NCI-H146 treated with DMSO at 0.1 percent for 48 hours (cell line): ENCODE results near the gene FKBP4.
A peak's percentile ranks its signal among the peaks of the same experiment; 100 is the strongest.
"Not testable (repeated sequence)": the region's sequence is repeated elsewhere in the genome, so short reads cannot be mapped to it uniquely, and the experiment has no call there.

Experiments used
- DNase-seq: peaks from one replicate; lab custom pipeline; 2025; ENCODE audit not compliant: unreplicated experiment; lab: John Stamatoyannopoulos, UW

Gene FKBP4

GRCh38 chr12:2794736-2795289 is at the start of gene FKBP4:
TSS of gene FKBP4 (plus strand) at chr12:2794970. CDS start at chr12:2795140, 170 bp downstream.
- peak; percentile 55 for DNase-seq

DNA sequence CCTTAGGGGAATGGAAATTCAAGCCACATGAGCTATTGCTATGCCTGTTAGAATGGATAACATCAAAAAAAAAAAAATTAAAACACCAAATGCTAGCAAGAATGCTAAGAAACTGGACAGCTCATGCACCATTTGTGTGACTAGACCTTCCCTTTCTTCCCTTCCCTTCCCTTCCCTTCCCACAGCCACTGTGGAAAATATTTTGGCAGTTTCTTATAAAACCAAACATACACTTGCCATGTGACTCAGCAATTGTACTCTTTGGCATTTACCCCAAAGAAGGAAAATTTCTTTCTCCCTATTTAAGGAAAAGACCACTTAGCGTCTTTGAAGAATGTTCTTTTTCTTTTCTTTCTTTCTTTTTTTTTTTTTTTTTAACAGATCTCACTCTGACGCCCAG is 49.1 kb upstream of the FKBP4 start:
- no peak for DNase-seq

- no peak for DNase-seq
Observed at GRCh38 chr12:2749580-2749979, 45.2 kb upstream of the FKBP4 start.

DNA sequence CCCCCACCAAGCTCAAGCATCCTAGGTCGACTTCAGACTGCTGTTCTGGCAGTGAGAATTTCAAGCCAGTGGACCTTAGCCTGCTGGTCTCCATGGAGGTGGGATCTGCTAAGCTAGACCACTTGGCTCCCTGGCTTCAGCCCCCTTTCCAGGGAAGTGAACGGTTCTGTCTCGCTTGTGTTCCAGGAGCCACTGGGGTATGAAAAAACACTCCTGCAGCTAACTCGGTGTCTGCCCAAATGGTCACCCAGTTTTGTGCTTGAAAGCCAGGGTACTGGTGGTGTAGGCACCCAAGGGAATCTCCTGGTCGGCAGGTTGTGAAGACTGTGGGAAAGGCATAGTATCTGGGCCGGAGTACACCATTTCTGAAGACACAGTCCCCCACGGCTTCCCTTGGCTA is 44.6 kb upstream of the FKBP4 start:
- DNase-seq: no peak

GRCh38 chr12:2751230-2751629 is 43.5 kb upstream of the FKBP4 start:
- no peak for DNase-seq

DNA sequence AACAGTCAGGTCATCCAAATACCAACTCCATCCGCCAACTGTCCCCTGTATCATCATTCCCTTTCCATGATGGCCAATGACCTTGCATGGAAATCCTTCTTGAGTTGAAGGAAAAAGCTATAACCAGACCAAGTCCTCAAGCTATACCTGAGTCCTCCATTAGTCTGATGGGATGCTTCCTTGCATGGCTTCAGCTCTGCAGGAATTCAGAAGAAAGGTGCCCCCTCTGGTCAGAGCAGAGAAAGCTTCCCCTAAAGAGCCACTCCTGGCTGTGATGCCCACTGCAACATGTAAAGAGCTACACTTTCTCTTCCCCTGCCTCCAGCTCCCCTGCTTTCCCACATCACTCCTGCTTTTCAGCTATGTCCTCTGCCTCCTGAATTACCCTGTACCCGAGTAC is 43.1 kb upstream of the FKBP4 start:
- no peak for DNase-seq

DNA sequence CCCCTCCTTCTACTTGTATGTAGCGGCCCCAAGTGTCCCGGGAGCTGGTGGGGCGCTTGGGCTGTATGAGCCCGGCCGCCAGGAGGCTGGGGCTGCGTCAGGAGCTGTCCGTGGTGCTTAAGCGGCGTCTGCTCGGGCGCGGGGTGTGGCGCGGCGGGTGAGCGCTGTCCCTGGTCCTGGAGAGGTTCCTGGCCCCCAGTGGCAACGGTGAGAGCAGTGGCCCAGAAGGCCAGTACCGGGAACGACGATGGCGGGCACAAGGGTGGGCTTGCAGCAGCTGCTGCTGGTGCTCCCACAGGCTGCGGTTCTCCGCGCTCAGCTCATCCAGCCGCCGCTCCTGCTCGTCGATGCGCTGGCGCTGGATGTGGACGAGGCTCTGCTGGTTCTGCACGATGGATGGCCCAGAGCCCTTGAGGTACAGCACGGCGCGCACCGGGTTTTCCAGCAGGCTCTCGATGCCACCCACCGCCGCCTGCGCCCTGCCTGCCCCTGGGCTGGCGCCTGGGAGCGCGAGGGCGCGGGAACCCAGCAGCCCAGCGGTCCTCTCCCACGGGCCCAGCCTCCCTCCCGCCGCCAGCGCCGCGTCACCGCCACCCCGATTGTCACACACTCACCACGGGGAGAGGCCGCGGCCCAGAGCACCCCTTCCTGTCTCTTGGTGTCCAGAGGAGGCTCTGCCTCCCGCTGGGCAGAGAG is 41.9 kb upstream of the FKBP4 start:
- no peak for DNase-seq

- no peak for DNase-seq
Observed at GRCh38 chr12:2753536-2753935, 41.2 kb upstream of the FKBP4 start.

- DNase-seq: no peak
Observed at GRCh38 chr12:2754208-2754607, 40.6 kb upstream of the FKBP4 start.

- no peak for DNase-seq
Observed at GRCh38 chr12:2756756-2757155, 38.0 kb upstream of the FKBP4 start.

DNA sequence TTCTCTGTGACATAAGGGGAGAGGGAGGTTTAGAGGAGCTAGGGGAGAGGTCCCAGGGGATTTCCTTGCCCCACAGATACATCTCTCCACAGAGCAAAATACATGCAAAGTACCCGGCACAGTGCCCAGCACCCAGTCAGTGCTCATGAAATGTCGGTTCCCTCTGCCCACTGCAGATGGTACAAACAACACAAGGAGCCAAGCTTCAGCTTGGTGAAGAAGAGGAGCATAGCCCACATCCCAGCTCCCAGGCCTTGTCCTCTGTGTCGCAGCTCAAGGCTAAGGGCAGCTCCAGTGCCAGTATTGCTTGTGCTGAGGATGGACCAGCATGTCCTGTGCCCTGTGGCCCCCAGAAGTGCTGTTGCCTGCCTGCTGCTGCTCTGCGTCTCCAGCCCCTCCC is 35.0 kb upstream of the FKBP4 start:
- DNase-seq: no peak

DNA sequence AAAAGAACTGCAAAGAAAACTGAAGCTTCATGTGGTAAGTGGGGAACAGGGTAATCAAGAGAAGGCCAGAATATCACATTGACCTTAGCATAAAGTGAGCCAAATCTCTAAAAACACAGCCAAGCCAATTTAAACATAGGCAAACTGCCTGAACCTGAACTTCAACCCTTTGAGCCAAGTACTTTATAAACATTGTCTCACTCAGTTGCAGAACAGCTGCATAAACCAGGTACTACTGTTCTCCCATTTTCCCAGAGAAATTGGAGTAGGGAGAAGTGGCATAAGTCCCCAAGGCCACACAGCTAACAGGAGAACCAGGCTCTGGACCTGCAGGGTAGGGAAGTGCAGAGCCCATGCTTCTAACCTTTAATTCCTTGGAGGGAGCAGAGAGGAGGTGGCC is 30.4 kb upstream of the FKBP4 start:
- no peak for DNase-seq

DNA sequence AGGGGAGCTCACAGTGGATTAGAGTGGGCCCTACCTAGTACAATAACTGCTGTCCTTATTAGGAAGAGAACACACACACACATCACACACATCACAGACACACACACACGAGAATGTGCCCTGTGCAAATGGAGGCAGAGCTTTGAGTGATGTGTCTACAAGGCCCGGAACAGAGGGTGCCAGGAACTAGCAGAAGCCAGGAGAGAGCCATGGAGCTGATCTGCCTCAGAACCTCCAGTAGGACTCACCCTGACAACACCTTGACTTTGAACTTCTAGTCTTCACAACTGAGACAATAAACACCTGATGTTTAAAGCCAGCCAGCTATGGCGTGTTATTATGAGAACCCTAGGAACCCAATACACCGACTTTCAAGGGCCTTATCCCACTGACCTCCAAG is 29.7 kb upstream of the FKBP4 start:
- DNase-seq: no peak

- DNase-seq: no peak
Observed at GRCh38 chr12:2765608-2766007, 29.2 kb upstream of the FKBP4 start.

DNA sequence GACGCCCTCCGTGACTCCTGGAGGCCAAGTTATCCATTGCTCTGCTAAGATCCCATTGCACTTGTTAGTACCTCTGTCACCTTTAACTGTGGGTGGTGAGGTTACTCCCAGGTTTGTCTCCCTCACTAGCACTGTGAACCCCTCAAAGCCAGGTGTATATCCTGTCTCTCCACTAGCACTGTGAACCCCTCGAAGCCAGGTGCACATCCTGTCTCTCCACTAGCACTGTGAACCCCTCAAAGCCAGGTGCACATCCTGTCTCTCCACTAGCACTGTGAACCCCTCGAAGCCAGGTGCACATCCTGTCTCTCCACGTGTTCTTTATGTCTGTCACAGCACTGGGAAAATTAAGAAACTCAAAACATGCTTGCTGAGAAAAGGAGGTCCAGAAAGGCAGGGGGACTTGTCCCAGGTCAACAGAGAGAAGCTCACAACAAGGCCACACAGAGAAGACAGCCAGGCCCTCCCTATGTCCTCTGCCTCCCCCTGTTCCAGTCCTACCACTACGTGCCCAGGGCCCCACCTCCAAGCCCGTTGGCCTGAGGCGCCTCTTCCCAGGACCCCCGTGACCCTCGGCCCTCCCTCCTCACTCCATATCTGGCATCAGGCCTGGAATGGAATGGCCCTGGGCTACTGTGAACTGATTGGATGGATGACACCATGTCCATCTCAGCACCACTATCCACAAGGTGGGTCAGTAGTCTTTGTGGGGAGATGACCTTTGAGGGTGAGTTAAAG is 26.4 kb upstream of the FKBP4 start:
- DNase-seq: no peak

DNA sequence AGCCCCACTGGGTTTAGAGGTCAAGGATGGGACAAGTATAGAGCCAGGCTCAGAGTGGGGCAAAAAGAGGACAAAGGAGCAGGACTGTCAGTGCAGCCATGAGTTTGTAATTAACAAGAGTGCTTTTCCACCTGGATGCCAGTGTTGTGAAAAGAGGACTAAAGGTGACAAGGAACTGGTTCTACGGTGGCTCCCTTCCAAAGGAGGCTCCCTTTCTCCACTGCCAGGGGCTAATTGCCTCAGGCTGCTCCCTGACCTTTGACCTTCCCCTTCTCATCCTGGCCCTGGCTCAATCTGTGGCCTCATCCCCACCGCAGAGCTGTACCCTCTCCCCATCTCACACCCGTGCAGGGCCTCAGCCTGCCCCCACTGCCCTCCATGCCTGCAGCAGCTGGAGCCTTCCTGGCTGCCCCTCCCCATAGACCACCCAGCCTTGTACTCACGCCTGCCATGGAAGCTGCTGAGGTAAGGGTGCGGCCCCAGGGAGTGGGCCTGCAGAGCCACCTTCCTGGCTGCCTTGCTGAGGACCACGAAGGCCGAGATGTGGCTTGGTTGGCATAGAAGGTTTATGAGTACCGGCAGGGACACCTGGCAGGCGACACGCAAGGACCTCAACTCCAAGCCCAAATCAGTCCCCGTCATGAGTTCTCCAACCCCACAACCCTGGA is 24.8 kb upstream of the FKBP4 start:
- no peak for DNase-seq

GRCh38 chr12:2770544-2770943 is 24.2 kb upstream of the FKBP4 start:
- DNase-seq: not testable (repeated sequence)

DNA sequence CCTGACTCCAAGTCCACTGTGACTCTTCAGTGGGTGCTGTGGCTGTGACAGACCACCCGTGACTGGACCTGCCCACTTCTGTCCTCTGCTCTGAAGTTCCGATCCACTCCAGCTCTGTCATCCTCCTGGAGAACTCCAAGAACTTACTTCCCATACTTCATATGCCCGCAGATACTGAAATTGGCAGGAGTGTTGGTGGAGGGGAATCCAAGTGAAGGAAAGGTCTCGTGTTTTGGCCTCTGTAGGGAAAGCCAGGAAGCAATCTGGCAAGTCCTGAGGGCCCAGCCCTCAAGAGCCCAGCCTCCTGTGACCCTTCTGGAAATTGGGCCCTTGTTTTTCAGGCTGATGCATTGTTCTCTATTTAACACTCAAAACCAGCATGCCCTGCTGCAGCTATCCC is 22.4 kb upstream of the FKBP4 start:
- DNase-seq: no peak

GRCh38 chr12:2773199-2773875 is 21.4 kb upstream of the FKBP4 start:
- DNase-seq: no peak

DNA sequence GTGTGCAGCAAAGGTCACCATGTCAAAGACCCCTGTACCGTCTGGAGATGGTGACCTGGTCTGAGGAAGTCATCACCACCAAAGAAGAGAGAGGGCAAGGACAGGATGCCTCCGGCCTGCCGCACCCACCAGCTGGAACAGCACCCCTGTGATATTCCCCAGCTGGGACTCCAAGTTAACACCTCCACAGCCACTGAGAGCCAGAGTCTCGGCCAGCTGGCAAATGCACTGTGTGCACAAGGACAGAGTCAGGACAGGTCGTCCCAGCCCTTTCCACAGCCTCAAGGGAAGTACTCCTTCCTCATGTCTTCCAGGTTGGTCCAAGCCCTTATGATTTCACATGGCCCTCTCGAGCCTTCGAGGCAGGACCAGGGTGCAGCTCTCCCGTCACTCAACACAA is 19.3 kb upstream of the FKBP4 start:
- no peak for DNase-seq

GRCh38 chr12:2776129-2776806 is 18.5 kb upstream of the FKBP4 start:
- DNase-seq: no peak
